Endometrial microvascular endothelial cells (primary cell): Measurements from ENCODE around the gene TTC23L. TPM values are rescaled to one million over a fixed set of nuclear protein-coding genes. Genes with fewer than 3 reads are reported as not detected.
"Not testable (repeated sequence)": the region's sequence is repeated elsewhere in the genome, so short reads cannot be mapped to it uniquely, and the experiment has no call there.

Experiments used
- in situ Hi-C: cut with HindIII; loops from 2 replicates; pipeline ENCODE4 v1.10.0; 2017; ENCODE audit warnings: low sequenced_read_pairs, low pct_unique_long_range_greater_than_20kb; ENCODE audit errors: inconsistent ontology term
- total RNA-seq: library from RNA; depleted of rRNA; stranded (reverse); fragments of >200 nt; gene quantifications from one replicate; pipeline ENCODE4 v1.2.3, GENCODE V29; 2015; ENCODE audit errors: inconsistent ontology term

Gene TTC23L
- total RNA-seq: not detected

- in situ Hi-C loops: no loop called here
Observed at GRCh38 chr5:34838785-34839714, at the start of gene TTC23L. TSS of gene TTC23L (plus strand) at chr5:34839164. CDS start at chr5:34840672, 1,508 bp downstream.

GRCh38 chr5:34789639-34790038, 49.3 kb upstream of the TTC23L start:
- in situ Hi-C loops: no loop called here

GRCh38 chr5:34790069-34790468, 48.9 kb upstream of the TTC23L start:
- in situ Hi-C loops: no loop called here

GRCh38 chr5:34791761-34792244, 47.2 kb upstream of the TTC23L start:
- in situ Hi-C loops: no loop called here

- in situ Hi-C loops: no loop called here
Observed at GRCh38 chr5:34802834-34803563, 36.0 kb upstream of the TTC23L start.

- in situ Hi-C loops: no loop called here
Observed at GRCh38 chr5:34803974-34804732, 34.8 kb upstream of the TTC23L start.

GRCh38 chr5:34804913-34805312, 34.1 kb upstream of the TTC23L start:
- in situ Hi-C loops: no loop called here

- in situ Hi-C loops: no loop called here
Observed at GRCh38 chr5:34806532-34806931, 32.4 kb upstream of the TTC23L start.

GRCh38 chr5:34811706-34812105, 27.3 kb upstream of the TTC23L start:
- in situ Hi-C loops: no loop called here

- in situ Hi-C loops: no loop called here
Observed at GRCh38 chr5:34813509-34813908, 25.5 kb upstream of the TTC23L start.

- in situ Hi-C loops: no loop called here
Observed at GRCh38 chr5:34817558-34818351, 21.2 kb upstream of the TTC23L start.

- in situ Hi-C loops: no loop called here
Observed at GRCh38 chr5:34818717-34819116, 20.2 kb upstream of the TTC23L start.

- in situ Hi-C loops: no loop called here
Observed at GRCh38 chr5:34820593-34820992, 18.4 kb upstream of the TTC23L start.

- in situ Hi-C loops: no loop called here
Observed at GRCh38 chr5:34822956-34823715, 15.8 kb upstream of the TTC23L start.

GRCh38 chr5:34826347-34826746, 12.6 kb upstream of the TTC23L start:
- in situ Hi-C loops: no loop called here

- in situ Hi-C loops: no loop called here
Observed at GRCh38 chr5:34827588-34828506, 11.1 kb upstream of the TTC23L start.

GRCh38 chr5:34830827-34831226, 8.1 kb upstream of the TTC23L start:
- in situ Hi-C loops: not testable (repeated sequence)
